ENCODE measurements around the gene FBXO9. TPM values are rescaled to one million over a fixed set of nuclear protein-coding genes. Genes with fewer than 3 reads are reported as not detected.

FBXO9 gene
- polyA plus RNA-seq, 1 of the 3 experiments (the other 2 are of a cell fraction) = 61.9 TPM

GRCh38 chr6:53069427-53069826, 4.2 kb downstream of the FBXO9 start:
- Histone ChIP-seq H3K4me1 (ENCODE audit: control insufficient read depth in 1 of 2, insufficient read depth in 2 of 2, low read depth in 1 of 2, low read length in 1 of 2) (peaks cover 8 to 9% of the 10 kb centered on the region in 2 experiments; a peak in 3 of 4 replicates), H3K79me2 (ENCODE audit: insufficient read depth) (peaks cover 60% of the 10 kb centered on the region), H2AFZ (ENCODE audit: low read depth) (no peak overlapping the region), H3K9me2 (no peaks in the 10 kb centered on the region), H3F3A (replicated peaks; ENCODE audit: insufficient read depth) (peaks cover 7% of the 10 kb centered on the region), H3K9ac (no peak overlapping the region), H3K4me2 (no peak overlapping the region), H4K20me1 (ENCODE audit: insufficient read depth) (peaks cover 7% of the 10 kb centered on the region; the same call in 1 of the 2 replicates), H3K36me3 (replicated peaks in 1 of 2; ENCODE audit: control insufficient read depth in 1 of 2, insufficient read depth in 2 of 2, low read length in 1 of 2) (peaks cover 36 to 41% of the 10 kb centered on the region in 2 experiments), H3K4me3 (ENCODE audit: low read depth in 2 of 2, low read length in 1 of 2) (no peak overlapping the region), H3K9me3 (no peaks in the 10 kb centered on the region), H3K27me3 (ENCODE audit: insufficient read depth) (no peaks in the 10 kb centered on the region), H3K27ac (ENCODE audit: low read depth in 2 of 2, low read length in 1 of 2) (no peak overlapping the region)
- no peak for DNase-seq
- POLR2A ChIA-PET = no interaction called here
- 93% methylated on average over 1 of the region's 1 CpG for WGBS (ENCODE audit: low lambda C conversion rate)
- CTCF ChIA-PET = interaction anchor here (1.0 kb wide), 1 partner anchor 11 kb away, joined by 3 read pairs; no protein-coding TSS in a partner anchor
- TF ChIP-seq GABPA (IDR thresholded peaks at IDR 0.05; ENCODE audit: low read depth) = no peak
- TF ChIP-seq CTCF (IDR thresholded peaks at IDR 0.05) = no peak
- no peak for TF ChIP-seq FOSL2 (IDR thresholded peaks at IDR 0.05; ENCODE audit: borderline replicate concordance, low read depth)
- TF ChIP-seq PBX3 (IDR thresholded peaks at IDR 0.05) = no peak
- TF ChIP-seq SMC3 (IDR thresholded peaks at IDR 0.05; ENCODE audit: low read depth, low read length) = no peak
- no peak for TF ChIP-seq MXI1 (IDR thresholded peaks at IDR 0.05; ENCODE audit: low read depth, low read length)
- TF ChIP-seq MAX (IDR thresholded peaks at IDR 0.05; ENCODE audit: low read depth) = no peak
- no peak for TF ChIP-seq REST (IDR thresholded peaks at IDR 0.05; ENCODE audit: low read depth, low read length)
- no peak for TF ChIP-seq EZH2phosphoT487 (IDR thresholded peaks at IDR 0.05; ENCODE audit: borderline replicate concordance, low read depth)
- no peak for TF ChIP-seq IRF3 (IDR thresholded peaks at IDR 0.05; ENCODE audit: low read depth, low read length)
- no peak for TF ChIP-seq ELF1 (IDR thresholded peaks at IDR 0.05)
- no peak for TF ChIP-seq JUND (IDR thresholded peaks at IDR 0.05)

All from SK-N-SH (cell line).